ENCODE data around the gene PLGRKT. TPM values are rescaled to one million over a fixed set of nuclear protein-coding genes. Genes with fewer than 3 reads are reported as not detected.

The PLGRKT gene
- polyA plus RNA-seq, 4 donors, result 35.6 to 60.4 (median 54.9) TPM

Other genes starting within 250 kb of the PLGRKT start
- not detected for gene INSL4, start 206.5 kb downstream of the PLGRKT start, polyA plus RNA-seq
- gene RLN2, start 133.2 kb downstream of the PLGRKT start, polyA plus RNA-seq, result under 1 TPM in 2 of 4 donors, not detected in 2; 0.38 to 0.81 TPM
- under 1 TPM in 2 of 4 donors, not detected in 2; 0.10 to 0.13 TPM for gene RLN1, start 98.0 kb downstream of the PLGRKT start, polyA plus RNA-seq
- gene CD274, start 12.6 kb upstream of the PLGRKT start, polyA plus RNA-seq, result 1 to 10 TPM; 1.1 to 3.4 (median 1.1) TPM
- under 1 TPM in 2 of 4 donors, not detected in 2; 0.42 to 0.52 TPM for gene PDCD1LG2, start 72.6 kb upstream of the PLGRKT start, polyA plus RNA-seq
- 10 to 100 TPM in 1 of 4 donors, 1 to 10 TPM in 3; 3.9 to 16.5 (median 6.8) TPM for gene RIC1, start 191.2 kb upstream of the PLGRKT start, polyA plus RNA-seq